K562 (cell line): ENCODE results near the gene EXOC7. TPM values are rescaled to one million over a fixed set of nuclear protein-coding genes. Genes with fewer than 3 reads are reported as not detected.

ENCODE experiments used
- ATAC-seq: fragments of 200-7000 bp; cut with Tn5 transposase; 3 replicates; pipeline ENCODE4 v1.9.1; 2020; ENCODE audit warnings: moderate library complexity
- BruUV-seq: library from RNA; stranded (reverse); fragments of 400-500 nt; replicated peaks from 2 replicates; lab custom pipeline; 2021; lab: Mats Ljungman, UMichigan
- CTCF ChIA-PET: fragments of 300-600 bp; formaldehyde crosslinking; extraction: SDS; loops from one replicate; lab custom pipeline; 2021; ENCODE audit warnings: low intra/inter-chr PET ratio; lab: Yijun Ruan, JAX
- POLR2A ChIA-PET: fragments of 300-600, 350-650 bp; sonication (Branson Sonifier 250); formaldehyde crosslinking; extraction: SDS; loops from one replicate; lab custom pipeline; 2021; ENCODE audit warnings: antibody characterized with exemption, inconsistent platforms; lab: Yijun Ruan, JAX
- DNase-seq, 4 experiments: peaks; one replicate each; pipeline versions ENCODE4 v3.0.0 to v3.0.0-alpha.2; 2011 to 2018; ENCODE audit warnings: low spot score in 3 of 4, mixed read lengths in 3 of 4; ENCODE audit errors: extremely low read depth in 1 of 4
- FAIRE-seq: peaks from 2 replicates; lab custom pipeline; 2011; peaks lifted over from hg19 to GRCh38; lab: Jason Lieb, UNC
- H2AFZ ChIP-seq: 2 replicates; pipeline ENCODE4 v1.6.0; 2011; ENCODE audit warnings: low read depth, low read length, control low read depth, inconsistent platforms
- H3K27ac ChIP-seq: fragments of 200-600 bp; 3 replicates; pipeline ENCODE4 v1.8.0; 2011; ENCODE audit warnings: low read depth, mild to moderate bottlenecking, control low read depth, inconsistent platforms, low read length, moderate library complexity, mixed read lengths; ENCODE audit errors: extremely low read depth
- H3K27me3 ChIP-seq, 2 experiments: fragments of 300-600 bp in 1 of 2; 2 replicates in 1 of 2; 3 replicates in 1 of 2; pipeline versions ENCODE4 v1.6.0 to v1.8.0; 2011; ENCODE audit warnings: inconsistent platforms in 2 of 2, low read length in 2 of 2, mild to moderate bottlenecking in 1 of 2, mixed read lengths in 1 of 2, moderate library complexity in 1 of 2; ENCODE audit not compliant: control insufficient read depth in 2 of 2, insufficient read depth in 2 of 2
- H3K36me3 ChIP-seq: fragments of 300-600 bp; 3 replicates; pipeline ENCODE4 v1.8.0; 2011; ENCODE audit warnings: mild to moderate bottlenecking, low read length, inconsistent platforms; ENCODE audit not compliant: control insufficient read depth, insufficient read depth
- H3K4me1 ChIP-seq, 2 experiments: fragments of 200-600 bp in 1 of 2; replicated peaks in 1 of 2; 2 replicates in 1 of 2; 3 replicates in 1 of 2; pipeline versions ENCODE4 v1.5.1 to v1.8.0; 2011; ENCODE audit warnings: inconsistent platforms in 2 of 2, low read length in 2 of 2, mild to moderate bottlenecking in 1 of 2, mixed read lengths in 1 of 2, moderate library complexity in 1 of 2; ENCODE audit not compliant: control insufficient read depth in 2 of 2, insufficient read depth in 2 of 2
- H3K4me2 ChIP-seq: 2 replicates; pipeline ENCODE4 v1.6.1; 2011; ENCODE audit warnings: low read length, control low read depth, inconsistent platforms, mixed read lengths; ENCODE audit not compliant: insufficient read depth
- H3K4me3 ChIP-seq: fragments of 200-600 bp; sonication (generic), shearing (Covaris generic); 2 replicates; pipeline ENCODE4 v1.5.1; 2016; ENCODE audit warnings: control low read depth, inconsistent platforms
- H3K79me2 ChIP-seq: fragments of 200-600 bp; 3 replicates; pipeline ENCODE4 v1.8.0; 2011; ENCODE audit warnings: low read length, inconsistent platforms; ENCODE audit not compliant: control insufficient read depth, insufficient read depth
- H3K9ac ChIP-seq, 2 experiments: 2 replicates each; pipeline versions ENCODE4 v1.6.0 to v1.6.1; 2011; ENCODE audit warnings: low read depth in 2 of 2, low read length in 2 of 2, control low read depth in 1 of 2, inconsistent platforms in 1 of 2, mild to moderate bottlenecking in 1 of 2, mixed read lengths in 1 of 2; ENCODE audit not compliant: insufficient read depth in 1 of 2
- H3K9me1 ChIP-seq: one replicate; pipeline ENCODE4 v1.6.0; 2011; ENCODE audit warnings: inconsistent platforms, mild to moderate bottlenecking, low read length, moderate library complexity; ENCODE audit not compliant: control insufficient read depth, insufficient read depth
- H3K9me3 ChIP-seq: replicated peaks from 2 replicates; pipeline ENCODE4 v1.5.1; 2011; ENCODE audit warnings: low read depth, low read length, inconsistent platforms; ENCODE audit not compliant: control insufficient read depth, insufficient read depth
- H4K20me1 ChIP-seq: replicated peaks from 2 replicates; pipeline ENCODE4 v1.6.1; 2011; ENCODE audit warnings: low read length, inconsistent platforms, mixed read lengths; ENCODE audit not compliant: control insufficient read depth, insufficient read depth
- CC2D1A ChIP-seq: fragments of 450-650 bp; IDR thresholded peaks from 2 replicates; pipeline ENCODE4 v1.6.1; 2017; ENCODE audit warnings: mild to moderate bottlenecking
- CHD1 ChIP-seq: fragments of 200-600 bp; sonication (generic); IDR thresholded peaks from one replicate; pipeline ENCODE4 v1.6.1; 2012; ENCODE audit warnings: mild to moderate bottlenecking, moderate library complexity, low read length, inconsistent platforms
- ERF ChIP-seq: fragments of 450-650 bp; formaldehyde crosslinking; IDR thresholded peaks from 2 replicates; pipeline ENCODE4 v1.4.0; 2020; ENCODE audit warnings: mild to moderate bottlenecking, mixed read lengths
- NFATC3 ChIP-seq: fragments of 450-650 bp; IDR thresholded peaks from 2 replicates; pipeline ENCODE4 v1.6.1; 2017; ENCODE audit warnings: mild to moderate bottlenecking
- PRMT5 ChIP-seq: sonication (generic); formaldehyde crosslinking; IDR thresholded peaks from 2 replicates; pipeline ENCODE4 v1.5.0; 2020; ENCODE audit warnings: missing genetic modification reagents
- SP2 ChIP-seq: IDR thresholded peaks from 2 replicates; pipeline ENCODE4 v1.6.1; 2011; ENCODE audit warnings: mild to moderate bottlenecking, low read depth, low read length, moderate library complexity; ENCODE audit not compliant: poor library complexity, severe bottlenecking; ENCODE audit errors: extremely low read depth
- TCF15 ChIP-seq: fragments of 250-450 bp; sonication (Bioruptor Pico); IDR thresholded peaks from 2 replicates; pipeline ENCODE4 v1.8.0; 2022; ENCODE audit warnings: moderate library complexity, mild to moderate bottlenecking, inconsistent platforms
- ZKSCAN3 ChIP-seq: fragments of 250-450 bp; sonication (Bioruptor Pico); IDR thresholded peaks from 2 replicates; pipeline ENCODE4 v1.4.0; 2020
- ZNF316 ChIP-seq: fragments of 450-650 bp; IDR thresholded peaks from 2 replicates; pipeline ENCODE4 v1.6.1; 2016
- WGBS: fragments of 100-300 bp; shearing (Covaris generic); methylation state at CpG from one replicate; pipeline ENCODE4 v1.1.6; 2016; ENCODE audit warnings: low coverage, mixed read lengths; ENCODE audit not compliant: insufficient coverage; ENCODE audit errors: missing lambda C conversion rate; 5-methylcytosine and 5-hydroxymethylcytosine counted together
- in situ Hi-C: fragments of 300-500 bp; cut with MboI; formaldehyde crosslinking; loops from 4 replicates; pipeline ENCODE4 v1.15.0; 2018; ENCODE audit warnings: inconsistent platforms, mixed read lengths
- intact Hi-C: fragments of 100-400 bp; cut with micrococcal nuclease; formaldehyde crosslinking; loops from 2 replicates; pipeline ENCODE4 v1.14.2; 2022
- polyA plus RNA-seq, 8 experiments: library from polyadenylated mRNA; depleted of rRNA in 4 of 8; stranded (reverse) in 5 of 8; unstranded in 3 of 8; fragments of >200 nt; fragmentation: Nextera tagmentation in 2 of 8; fragmentation: Illumina TruSeq in 1 of 8; extraction: Ambion mirVana in 2 of 8; extraction: Trizol in 1 of 8; gene quantifications; 2 replicates each; pipeline versions ENCODE4 v1.2.1 to v1.2.3, GENCODE V29; 2011 to 2014; ENCODE audit warnings: inconsistent platforms in 1 of 8, missing spikeins in 1 of 8
- total RNA-seq, 7 experiments: library from RNA; depleted of rRNA in 6 of 7; stranded (reverse); fragments of >200 nt in 6 of 7; fragmentation: Illumina TruSeq in 2 of 7; extraction: Trizol in 2 of 7; gene quantifications; 2 replicates each; pipeline versions ENCODE4 v1.2.1 to v1.2.3, GENCODE V29; 2011 to 2021; ENCODE audit warnings: low replicate concordance in 1 of 7
- TF ChIP-seq, protein P1 (sequence below): fragments of 450-650 bp; IDR thresholded peaks from 2 replicates; pipeline ENCODE4 v1.6.1; 2016

The EXOC7 gene
- total and polyA plus RNA-seq, 9 of the 15 experiments (the other 6 are each of a cell fraction or from before 2014, with no cell fraction given), result 18.6 to 57.0 (median 35.0) TPM

GRCh38 chr17:76151896-76152454, 48.4 kb upstream of the EXOC7 start:
- 91% methylated on average over 8 of the region's 8 CpGs for WGBS
- intact Hi-C loops, result no loop called here

GRCh38 chr17:76150712-76151622, 47.4 kb upstream of the EXOC7 start:
- Histone ChIP-seq H3K27me3 (no peaks in the 10 kb centered on the region), H4K20me1 (no peaks in the 10 kb centered on the region), H3K9ac (peak overlapping the region in 1 of 2 experiments; percentile 33; a peak in 1 of 4 replicates), H3K4me3 (no peak overlapping the region), H3K79me2 (no peaks in the 10 kb centered on the region), H3K4me2 (no peak overlapping the region), H3K9me3 (no peaks in the 10 kb centered on the region), H3K36me3 (peaks cover 62% of the 10 kb centered on the region; the same call in 2 of the 3 replicates), H3K4me1 (0 out of 5 replicates have a peak, but pooled peaks cover 0 to 3% of the 10 kb centered on the region in 2 experiments), H2AFZ (no peak overlapping the region), H3K27ac (no peak overlapping the region), H3K9me1 (no peaks in the 10 kb centered on the region)
- ChIA-PET CTCF (no interaction called here), POLR2A (interaction anchor here (0.6 to 2.2 kb wide), 8 partner anchors 8 to 124 kb away, joined by 3 to 5 read pairs (median 4); partner anchors contain the start of genes FOXJ1 and UBALD2)
- no peak for DNase-seq
- intact Hi-C loops, result no loop called here
- 87% methylated on average over 23 of the region's 23 CpGs for WGBS
- in situ Hi-C loops, result no loop called here
- no TSS peak for BruUV-seq
- no peak for TF ChIP-seq ZKSCAN3 (CRISPR knock-in tag)
- TF ChIP-seq, protein P1, sequence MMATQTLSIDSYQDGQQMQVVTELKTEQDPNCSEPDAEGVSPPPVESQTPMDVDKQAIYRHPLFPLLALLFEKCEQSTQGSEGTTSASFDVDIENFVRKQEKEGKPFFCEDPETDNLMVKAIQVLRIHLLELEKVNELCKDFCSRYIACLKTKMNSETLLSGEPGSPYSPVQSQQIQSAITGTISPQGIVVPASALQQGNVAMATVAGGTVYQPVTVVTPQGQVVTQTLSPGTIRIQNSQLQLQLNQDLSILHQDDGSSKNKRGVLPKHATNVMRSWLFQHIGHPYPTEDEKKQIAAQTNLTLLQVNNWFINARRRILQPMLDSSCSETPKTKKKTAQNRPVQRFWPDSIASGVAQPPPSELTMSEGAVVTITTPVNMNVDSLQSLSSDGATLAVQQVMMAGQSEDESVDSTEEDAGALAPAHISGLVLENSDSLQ, result no peak
- no peak for TF ChIP-seq TCF15
- no peak for TF ChIP-seq PRMT5 (CRISPR knock-in tag)
- TF ChIP-seq CHD1, result no peak
- TF ChIP-seq NFATC3, result no peak
- TF ChIP-seq SP2, result no peak
- TF ChIP-seq ERF (CRISPR knock-in tag), result no peak
- no peak for FAIRE-seq
- ATAC-seq, result no peak

More at GRCh38 chr17:76151896-76152454, 48.4 kb upstream of the EXOC7 start:
- no peak overlapping the region for H3K4me2 ChIP-seq
- no peaks in the 10 kb centered on the region for H3K9me3 ChIP-seq
- in situ Hi-C loops, result no loop called here
- DNase-seq, result no peak
- H2AFZ ChIP-seq, result no peak overlapping the region
- H3K79me2 ChIP-seq, result no peaks in the 10 kb centered on the region
- no peak for TF ChIP-seq CC2D1A
- TF ChIP-seq ZNF316, result no peak
- TF ChIP-seq, all 486 proteins: peak for 0
- no TSS peak for BruUV-seq
- H3K36me3 ChIP-seq, result peaks cover 58% of the 10 kb centered on the region; the same call in 2 of the 3 replicates
- H3K4me3 ChIP-seq, result no peak overlapping the region
- POLR2A ChIA-PET, result interaction anchor here (0.6 to 2.2 kb wide), 9 partner anchors 8 to 159 kb away, joined by 3 to 4 read pairs (median 4); partner anchors contain the start of genes FOXJ1 and UBALD2
- no peak for ATAC-seq
- no peaks in the 10 kb centered on the region for H4K20me1 ChIP-seq
- 0 out of 5 replicates have a peak, but pooled peaks cover 0 to 3% of the 10 kb centered on the region in 2 experiments for H3K4me1 ChIP-seq
- no peak overlapping the region for H3K27ac ChIP-seq
- no peak overlapping the region for H3K9ac ChIP-seq
- no peaks in the 10 kb centered on the region for H3K9me1 ChIP-seq
- peak; percentile 29 for FAIRE-seq
- no peaks in the 10 kb centered on the region for H3K27me3 ChIP-seq
- CTCF ChIA-PET, result no interaction called here
